SK-N-SH treated with all-trans-retinoic acid at 6 μM for 48 hours (cell line): Measurements from ENCODE around the gene PLEKHG2.
"Not testable (repeated sequence)": the region's sequence is repeated elsewhere in the genome, so short reads cannot be mapped to it uniquely, and the experiment has no call there.

Experiments
- ATAC-seq: fragments of 200-7000 bp; cut with Tn5 transposase; 3 replicates; pipeline ENCODE4 v1.9.1; 2020; ENCODE audit warnings: mild to moderate bottlenecking, moderate library complexity
- ARNTL ChIP-seq: fragments of 450-650 bp; formaldehyde crosslinking; IDR thresholded peaks from 2 replicates; pipeline ENCODE4 v1.5.0; 2020; ENCODE audit warnings: low read depth, mild to moderate bottlenecking, moderate library complexity, borderline replicate concordance
- CSDC2 ChIP-seq: fragments of 250-450 bp; sonication (Bioruptor Pico); IDR thresholded peaks from 2 replicates; pipeline ENCODE4 v1.5.0; 2020; ENCODE audit warnings: mild to moderate bottlenecking, moderate library complexity
- ESRRG ChIP-seq: fragments of 250-450 bp; sonication (Bioruptor Pico); IDR thresholded peaks from 2 replicates; pipeline ENCODE4 v1.6.1; 2021; ENCODE audit warnings: mild to moderate bottlenecking
- GLIS3 ChIP-seq: fragments of 250-450 bp; sonication (Bioruptor Pico); IDR thresholded peaks from 2 replicates; pipeline ENCODE4 v1.5.0; 2020; ENCODE audit warnings: mild to moderate bottlenecking, moderate library complexity
- OSR1 ChIP-seq: fragments of 250-450 bp; sonication (Bioruptor Pico); IDR thresholded peaks from 2 replicates; pipeline ENCODE4 v1.8.0; 2022; ENCODE audit warnings: moderate library complexity, mild to moderate bottlenecking, inconsistent platforms
- PPARA ChIP-seq: fragments of 250-450 bp; sonication (Bioruptor Pico); IDR thresholded peaks from 2 replicates; pipeline ENCODE4 v1.5.0; 2020; ENCODE audit warnings: mild to moderate bottlenecking, borderline replicate concordance
- RARB ChIP-seq: fragments of 250-450 bp; sonication (Bioruptor Pico); IDR thresholded peaks from 2 replicates; pipeline ENCODE4 v1.8.0; 2021; ENCODE audit warnings: mild to moderate bottlenecking, moderate library complexity
- TOX ChIP-seq: fragments of 250-450 bp; sonication (Bioruptor Pico); IDR thresholded peaks from 2 replicates; pipeline ENCODE4 v1.8.0; 2021; ENCODE audit warnings: mild to moderate bottlenecking, moderate library complexity, borderline replicate concordance
- ZC3H10 ChIP-seq: fragments of 250-450 bp; sonication (Bioruptor Pico); IDR thresholded peaks from 2 replicates; pipeline ENCODE4 v1.5.1; 2021; ENCODE audit warnings: mild to moderate bottlenecking, moderate library complexity
- ZFP30 ChIP-seq: fragments of 450-650 bp; formaldehyde crosslinking; IDR thresholded peaks from 2 replicates; pipeline ENCODE4 v1.5.0; 2022; ENCODE audit warnings: mild to moderate bottlenecking, moderate library complexity
- ZNF565 ChIP-seq: fragments of 450-650 bp; formaldehyde crosslinking; conservative IDR thresholded peaks from 2 replicates; pipeline ENCODE4 v1.5.0; 2020; ENCODE audit warnings: low read depth, mild to moderate bottlenecking, moderate library complexity
- ZNF8 ChIP-seq: fragments of 450-650 bp; formaldehyde crosslinking; IDR thresholded peaks from 2 replicates; pipeline ENCODE4 v1.5.0; 2020; ENCODE audit warnings: mild to moderate bottlenecking, moderate library complexity
- TF ChIP-seq, protein P1 (sequence below): fragments of 250-450 bp; sonication (Bioruptor Pico); IDR thresholded peaks from 2 replicates; pipeline ENCODE4 v1.5.0; 2020; ENCODE audit warnings: mild to moderate bottlenecking, moderate library complexity
- TF ChIP-seq, protein P2 (sequence below): fragments of 250-450 bp; sonication (Bioruptor Pico); IDR thresholded peaks from 2 replicates; pipeline ENCODE4 v1.5.1; 2020; ENCODE audit warnings: low read depth, mild to moderate bottlenecking, moderate library complexity
- TF ChIP-seq, protein P3 (sequence below): fragments of 250-450 bp; sonication (Bioruptor Pico); IDR thresholded peaks from 2 replicates; pipeline ENCODE4 v1.8.0; 2021; ENCODE audit warnings: low read depth, mild to moderate bottlenecking, moderate library complexity, borderline replicate concordance
- TF ChIP-seq, protein P4 (sequence below): fragments of 250-450 bp; sonication (Bioruptor Pico); IDR thresholded peaks from 2 replicates; pipeline ENCODE4 v1.8.0; 2020; ENCODE audit warnings: mild to moderate bottlenecking, moderate library complexity, borderline replicate concordance

The PLEKHG2 gene

DNA sequence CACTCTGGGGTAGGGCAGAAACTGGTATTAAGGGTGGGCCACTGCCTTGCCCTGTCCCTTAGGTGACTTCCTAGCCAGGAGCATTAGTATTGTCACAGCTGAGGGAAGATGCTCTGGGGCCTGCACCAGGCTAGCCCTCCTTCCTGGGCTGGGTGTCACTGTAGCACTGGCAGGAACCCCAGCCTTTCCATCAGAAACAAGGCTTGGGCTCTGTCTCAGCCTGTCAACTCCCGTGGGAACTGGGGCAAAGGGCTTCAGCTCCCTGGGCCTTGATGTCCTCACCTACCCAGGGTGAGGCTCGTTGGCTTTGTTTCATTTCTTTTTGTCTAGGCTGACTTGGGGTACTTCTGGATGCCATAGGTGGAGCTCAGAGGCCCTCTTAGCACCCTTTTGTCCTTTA lies 39.5 kb upstream of the PLEKHG2 start (continued):
- TF ChIP-seq, protein P1, sequence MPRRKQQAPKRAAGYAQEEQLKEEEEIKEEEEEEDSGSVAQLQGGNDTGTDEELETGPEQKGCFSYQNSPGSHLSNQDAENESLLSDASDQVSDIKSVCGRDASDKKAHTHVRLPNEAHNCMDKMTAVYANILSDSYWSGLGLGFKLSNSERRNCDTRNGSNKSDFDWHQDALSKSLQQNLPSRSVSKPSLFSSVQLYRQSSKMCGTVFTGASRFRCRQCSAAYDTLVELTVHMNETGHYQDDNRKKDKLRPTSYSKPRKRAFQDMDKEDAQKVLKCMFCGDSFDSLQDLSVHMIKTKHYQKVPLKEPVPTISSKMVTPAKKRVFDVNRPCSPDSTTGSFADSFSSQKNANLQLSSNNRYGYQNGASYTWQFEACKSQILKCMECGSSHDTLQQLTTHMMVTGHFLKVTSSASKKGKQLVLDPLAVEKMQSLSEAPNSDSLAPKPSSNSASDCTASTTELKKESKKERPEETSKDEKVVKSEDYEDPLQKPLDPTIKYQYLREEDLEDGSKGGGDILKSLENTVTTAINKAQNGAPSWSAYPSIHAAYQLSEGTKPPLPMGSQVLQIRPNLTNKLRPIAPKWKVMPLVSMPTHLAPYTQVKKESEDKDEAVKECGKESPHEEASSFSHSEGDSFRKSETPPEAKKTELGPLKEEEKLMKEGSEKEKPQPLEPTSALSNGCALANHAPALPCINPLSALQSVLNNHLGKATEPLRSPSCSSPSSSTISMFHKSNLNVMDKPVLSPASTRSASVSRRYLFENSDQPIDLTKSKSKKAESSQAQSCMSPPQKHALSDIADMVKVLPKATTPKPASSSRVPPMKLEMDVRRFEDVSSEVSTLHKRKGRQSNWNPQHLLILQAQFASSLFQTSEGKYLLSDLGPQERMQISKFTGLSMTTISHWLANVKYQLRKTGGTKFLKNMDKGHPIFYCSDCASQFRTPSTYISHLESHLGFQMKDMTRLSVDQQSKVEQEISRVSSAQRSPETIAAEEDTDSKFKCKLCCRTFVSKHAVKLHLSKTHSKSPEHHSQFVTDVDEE (CRISPR knock-in tag), result no peak

DNA sequence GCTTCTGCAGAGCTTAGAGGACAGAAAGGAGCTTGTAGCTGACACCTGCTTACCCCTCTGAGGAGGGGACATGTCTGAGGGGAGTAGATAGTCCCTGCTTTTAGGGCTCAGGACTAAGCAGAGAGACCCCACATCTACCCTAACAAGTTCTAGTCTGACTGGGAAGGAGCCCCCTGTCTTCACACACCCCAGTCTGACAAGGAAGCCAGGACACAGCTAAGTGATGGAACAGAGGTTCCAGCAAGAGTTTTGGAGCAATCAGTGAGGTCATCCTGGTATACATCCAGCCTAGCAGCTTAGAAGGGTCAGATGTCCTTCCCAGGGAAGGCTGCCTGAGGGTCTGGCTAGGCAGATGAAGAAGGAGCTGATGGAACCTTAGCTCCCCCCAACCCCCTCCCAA lies 36.5 kb upstream of the PLEKHG2 start:
- TF ChIP-seq, protein P1 (CRISPR knock-in tag), result no peak
- TF ChIP-seq, protein P2, sequence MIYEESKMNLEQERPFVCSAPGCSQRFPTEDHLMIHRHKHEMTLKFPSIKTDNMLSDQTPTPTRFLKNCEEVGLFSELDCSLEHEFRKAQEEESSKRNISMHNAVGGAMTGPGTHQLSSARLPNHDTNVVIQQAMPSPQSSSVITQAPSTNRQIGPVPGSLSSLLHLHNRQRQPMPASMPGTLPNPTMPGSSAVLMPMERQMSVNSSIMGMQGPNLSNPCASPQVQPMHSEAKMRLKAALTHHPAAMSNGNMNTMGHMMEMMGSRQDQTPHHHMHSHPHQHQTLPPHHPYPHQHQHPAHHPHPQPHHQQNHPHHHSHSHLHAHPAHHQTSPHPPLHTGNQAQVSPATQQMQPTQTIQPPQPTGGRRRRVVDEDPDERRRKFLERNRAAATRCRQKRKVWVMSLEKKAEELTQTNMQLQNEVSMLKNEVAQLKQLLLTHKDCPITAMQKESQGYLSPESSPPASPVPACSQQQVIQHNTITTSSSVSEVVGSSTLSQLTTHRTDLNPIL, result no peak
- TF ChIP-seq RARB (CRISPR knock-in tag) (no peak), OSR1 (no peak), GLIS3 (CRISPR knock-in tag) (no peak), TOX (CRISPR knock-in tag) (no peak)
- TF ChIP-seq, protein P3, sequence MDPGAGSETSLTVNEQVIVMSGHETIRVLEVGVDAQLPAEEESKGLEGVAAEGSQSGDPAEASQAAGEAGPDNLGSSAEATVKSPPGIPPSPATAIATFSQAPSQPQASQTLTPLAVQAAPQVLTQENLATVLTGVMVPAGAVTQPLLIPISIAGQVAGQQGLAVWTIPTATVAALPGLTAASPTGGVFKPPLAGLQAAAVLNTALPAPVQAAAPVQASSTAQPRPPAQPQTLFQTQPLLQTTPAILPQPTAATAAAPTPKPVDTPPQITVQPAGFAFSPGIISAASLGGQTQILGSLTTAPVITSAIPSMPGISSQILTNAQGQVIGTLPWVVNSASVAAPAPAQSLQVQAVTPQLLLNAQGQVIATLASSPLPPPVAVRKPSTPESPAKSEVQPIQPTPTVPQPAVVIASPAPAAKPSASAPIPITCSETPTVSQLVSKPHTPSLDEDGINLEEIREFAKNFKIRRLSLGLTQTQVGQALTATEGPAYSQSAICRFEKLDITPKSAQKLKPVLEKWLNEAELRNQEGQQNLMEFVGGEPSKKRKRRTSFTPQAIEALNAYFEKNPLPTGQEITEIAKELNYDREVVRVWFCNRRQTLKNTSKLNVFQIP (CRISPR knock-in tag), result no peak
- TF ChIP-seq, all 23 proteins: peak for 0
- ATAC-seq, result no peak

DNA sequence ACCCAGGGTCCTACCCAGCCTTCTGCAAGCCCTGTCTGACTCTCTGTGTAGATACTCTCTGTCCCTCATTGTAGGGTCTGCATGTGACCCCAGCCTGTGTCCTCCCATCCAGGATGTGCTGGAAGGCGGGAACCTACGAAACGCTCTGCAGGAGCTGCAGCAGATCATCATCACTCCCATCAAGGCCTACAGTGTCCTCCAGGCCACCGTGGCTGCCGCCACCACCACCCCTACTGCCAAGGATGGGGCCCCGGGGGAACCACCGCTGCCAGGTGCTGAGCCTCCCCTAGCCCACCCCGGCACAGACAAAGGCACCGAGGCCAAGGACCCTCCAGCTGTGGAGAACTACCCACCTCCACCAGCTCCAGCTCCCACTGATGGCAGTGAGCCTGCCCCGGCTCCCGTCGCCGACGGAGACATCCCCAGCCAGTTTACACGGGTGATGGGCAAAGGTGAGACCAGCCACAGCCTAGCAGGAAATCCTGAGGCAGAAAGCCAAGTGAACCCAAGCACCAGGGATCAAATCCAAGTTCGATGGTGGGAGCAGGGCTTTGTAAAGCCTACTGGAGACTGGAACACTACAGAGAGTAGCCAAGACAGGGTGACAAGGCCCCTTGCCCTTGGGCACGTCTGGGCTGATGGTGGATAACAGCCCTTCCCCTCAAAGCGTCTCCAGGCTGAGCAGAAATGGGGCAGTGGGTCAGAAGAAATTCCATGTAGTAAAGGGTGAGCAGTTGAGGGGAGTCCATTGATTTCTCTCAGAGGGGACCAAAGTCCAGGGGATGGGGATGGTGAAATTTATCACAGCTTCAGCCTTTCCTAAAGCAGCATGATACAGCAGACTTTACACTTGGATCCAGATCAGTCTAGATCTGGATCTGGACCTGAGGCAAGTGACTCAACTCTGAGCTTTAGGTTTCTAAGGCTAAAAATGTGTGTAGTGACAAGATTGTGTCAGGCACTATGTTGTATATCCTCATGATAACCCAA lies 34.8 kb upstream of the PLEKHG2 start:
- ATAC-seq, result no peak
- TF ChIP-seq ZFP30 (CRISPR knock-in tag), result no peak
- TF ChIP-seq GLIS3 (CRISPR knock-in tag), result no peak
- no peak for TF ChIP-seq ZC3H10
- no peak for TF ChIP-seq RARB (CRISPR knock-in tag)
- no peak for TF ChIP-seq CSDC2 (CRISPR knock-in tag)
- TF ChIP-seq, protein P4, sequence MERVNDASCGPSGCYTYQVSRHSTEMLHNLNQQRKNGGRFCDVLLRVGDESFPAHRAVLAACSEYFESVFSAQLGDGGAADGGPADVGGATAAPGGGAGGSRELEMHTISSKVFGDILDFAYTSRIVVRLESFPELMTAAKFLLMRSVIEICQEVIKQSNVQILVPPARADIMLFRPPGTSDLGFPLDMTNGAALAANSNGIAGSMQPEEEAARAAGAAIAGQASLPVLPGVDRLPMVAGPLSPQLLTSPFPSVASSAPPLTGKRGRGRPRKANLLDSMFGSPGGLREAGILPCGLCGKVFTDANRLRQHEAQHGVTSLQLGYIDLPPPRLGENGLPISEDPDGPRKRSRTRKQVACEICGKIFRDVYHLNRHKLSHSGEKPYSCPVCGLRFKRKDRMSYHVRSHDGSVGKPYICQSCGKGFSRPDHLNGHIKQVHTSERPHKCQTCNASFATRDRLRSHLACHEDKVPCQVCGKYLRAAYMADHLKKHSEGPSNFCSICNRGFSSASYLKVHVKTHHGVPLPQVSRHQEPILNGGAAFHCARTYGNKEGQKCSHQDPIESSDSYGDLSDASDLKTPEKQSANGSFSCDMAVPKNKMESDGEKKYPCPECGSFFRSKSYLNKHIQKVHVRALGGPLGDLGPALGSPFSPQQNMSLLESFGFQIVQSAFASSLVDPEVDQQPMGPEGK (CRISPR knock-in tag), result no peak
- TF ChIP-seq ESRRG (CRISPR knock-in tag), result no peak
- no peak for TF ChIP-seq ZNF565
- TF ChIP-seq OSR1, result no peak
- no peak for TF ChIP-seq ARNTL (CRISPR knock-in tag)
- no peak for TF ChIP-seq ZNF8 (CRISPR knock-in tag)
- TF ChIP-seq PPARA (CRISPR knock-in tag), result no peak

DNA sequence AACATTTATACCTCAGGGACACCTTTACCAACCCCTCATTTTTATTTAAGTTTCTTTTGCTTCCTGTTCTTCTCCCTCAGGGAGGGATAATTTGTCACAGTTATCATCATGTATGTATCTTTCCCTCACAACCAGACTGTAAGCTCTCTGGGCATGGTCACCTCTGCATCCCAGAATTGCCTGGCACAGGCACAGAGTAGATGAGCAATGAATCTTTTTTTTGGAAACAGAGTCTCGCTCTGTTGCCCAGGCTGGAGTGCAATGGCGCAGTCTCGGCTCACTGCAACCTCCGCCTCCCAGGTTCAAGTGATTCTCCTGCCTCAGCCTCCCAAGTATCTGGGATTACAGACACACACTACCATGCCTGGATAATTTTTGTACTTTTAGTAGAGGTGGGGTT lies 33.1 kb upstream of the PLEKHG2 start:
- not testable (repeated sequence) for ATAC-seq
